Mesendoderm (in vitro differentiated cells): ENCODE results near the gene POLG2.

Experiments
- DNase-seq: peaks from one replicate; pipeline ENCODE4 v3.0.0; 2013
- H2AK5ac ChIP-seq: 2 replicates; pipeline ENCODE4 v1.6.1; 2013; ENCODE audit warnings: low read length, inconsistent platforms
- H2BK120ac ChIP-seq: 2 replicates; pipeline ENCODE4 v1.6.1; 2013; ENCODE audit warnings: low read depth, mild to moderate bottlenecking, low read length, moderate library complexity, mixed read lengths
- H2BK15ac ChIP-seq: replicated peaks from 2 replicates; pipeline ENCODE4 v1.6.1; 2013; ENCODE audit warnings: low read depth, mild to moderate bottlenecking, moderate library complexity
- H2BK5ac ChIP-seq: 2 replicates; pipeline ENCODE4 v1.6.1; 2013; ENCODE audit warnings: low read length, inconsistent platforms
- H3K18ac ChIP-seq: 2 replicates; pipeline ENCODE4 v1.6.1; 2013; ENCODE audit warnings: mild to moderate bottlenecking, low read length, mixed read lengths
- H3K23ac ChIP-seq: one replicate; pipeline ENCODE4 v1.6.1; 2013; ENCODE audit warnings: low read length
- H3K27ac ChIP-seq: 2 replicates; pipeline ENCODE4 v1.5.1; 2013; ENCODE audit warnings: low read depth, mild to moderate bottlenecking, inconsistent platforms, low read length, moderate library complexity
- H3K27me3 ChIP-seq: 2 replicates; pipeline ENCODE4 v1.6.1; 2013; ENCODE audit warnings: low read length, control low read depth, mild to moderate bottlenecking, inconsistent platforms; ENCODE audit not compliant: insufficient read depth, poor library complexity
- H3K36me3 ChIP-seq: 2 replicates; pipeline ENCODE4 v1.6.1; 2013; ENCODE audit warnings: low read length, inconsistent platforms; ENCODE audit not compliant: control insufficient read depth, insufficient read depth
- H3K4ac ChIP-seq: one replicate; pipeline ENCODE4 v1.6.1; 2013; ENCODE audit warnings: low read depth, mild to moderate bottlenecking, low read length, moderate library complexity
- H3K4me1 ChIP-seq: 2 replicates; pipeline ENCODE4 v1.6.1; 2013; ENCODE audit warnings: low read depth, low read length, inconsistent platforms; ENCODE audit not compliant: control insufficient read depth
- H3K4me2 ChIP-seq: 2 replicates; pipeline ENCODE4 v1.6.1; 2013; ENCODE audit warnings: low read length
- H3K4me3 ChIP-seq: 2 replicates; pipeline ENCODE4 v1.5.1; 2013; ENCODE audit warnings: mild to moderate bottlenecking, low read length
- H3K56ac ChIP-seq: one replicate; pipeline ENCODE4 v1.6.1; 2013; ENCODE audit warnings: low read length
- H3K79me1 ChIP-seq: 2 replicates; pipeline ENCODE4 v1.6.1; 2013; ENCODE audit warnings: low read length, inconsistent platforms
- H3K79me2 ChIP-seq: 2 replicates; pipeline ENCODE4 v1.6.1; 2013; ENCODE audit warnings: mild to moderate bottlenecking, low read length; ENCODE audit not compliant: control insufficient read depth, insufficient read depth
- H3K9ac ChIP-seq: 2 replicates; pipeline ENCODE4 v1.6.1; 2013; ENCODE audit warnings: low read length, inconsistent platforms
- H4K5ac ChIP-seq: one replicate; pipeline ENCODE4 v1.6.1; 2013; ENCODE audit warnings: low read length
- H4K8ac ChIP-seq: one replicate; pipeline ENCODE4 v1.6.1; 2013; ENCODE audit warnings: low read depth, mild to moderate bottlenecking, control low read depth, low read length, moderate library complexity
- WGBS: extraction: QIAGEN DNeasy Blood & Tissue Kit; methylation state at CpG from one replicate; pipeline ENCODE4 v1.1.7; 2013; ENCODE audit warnings: low lambda C conversion rate, missing lambda C conversion rate; ENCODE audit not compliant: insufficient coverage; ENCODE audit errors: extremely low coverage; 5-methylcytosine and 5-hydroxymethylcytosine counted together

The POLG2 gene

DNA sequence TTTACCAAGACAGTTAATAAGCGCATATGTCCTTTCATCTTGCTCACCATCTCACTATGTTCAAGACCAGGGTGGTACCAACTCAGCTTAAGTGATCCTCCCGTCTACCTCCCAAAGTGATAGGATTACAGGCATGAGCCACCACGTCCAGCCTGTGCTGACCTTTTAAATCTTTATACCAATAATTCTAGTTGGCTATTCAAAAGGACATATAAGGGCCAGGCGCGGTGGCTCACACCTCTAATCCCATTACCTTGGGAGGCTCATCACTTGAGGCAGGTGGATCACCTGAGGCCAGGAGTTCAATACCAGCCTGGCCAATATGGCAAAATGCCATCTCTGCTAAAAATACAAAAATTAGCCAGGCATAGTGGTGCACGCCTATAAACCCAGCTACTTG lies 12.3 kb upstream of the POLG2 start:
- Histone ChIP-seq H2BK15ac (no peak overlapping the region), H3K79me1 (peaks cover 6% of the 10 kb centered on the region), H2BK120ac (no peak overlapping the region), H3K36me3 (no peaks in the 10 kb centered on the region), H3K27me3 (no peaks in the 10 kb centered on the region), H3K4me2 (no peak overlapping the region), H3K18ac (no peak overlapping the region), H3K79me2 (peaks cover 47% of the 10 kb centered on the region), H2BK5ac (no peak overlapping the region), H3K4me1 (no peaks in the 10 kb centered on the region), H2AK5ac (no peak overlapping the region), H4K5ac (no peak overlapping the region), H3K23ac (no peak overlapping the region), H4K8ac (no peak overlapping the region), H3K27ac (no peak overlapping the region), H3K4me3 (no peak overlapping the region), H3K9ac (no peak overlapping the region), H3K56ac (no peak overlapping the region), H3K4ac (no peak overlapping the region)
- no peak for DNase-seq
- no CpG with 5 or more reads among the region's 6 CpGs for WGBS

DNA sequence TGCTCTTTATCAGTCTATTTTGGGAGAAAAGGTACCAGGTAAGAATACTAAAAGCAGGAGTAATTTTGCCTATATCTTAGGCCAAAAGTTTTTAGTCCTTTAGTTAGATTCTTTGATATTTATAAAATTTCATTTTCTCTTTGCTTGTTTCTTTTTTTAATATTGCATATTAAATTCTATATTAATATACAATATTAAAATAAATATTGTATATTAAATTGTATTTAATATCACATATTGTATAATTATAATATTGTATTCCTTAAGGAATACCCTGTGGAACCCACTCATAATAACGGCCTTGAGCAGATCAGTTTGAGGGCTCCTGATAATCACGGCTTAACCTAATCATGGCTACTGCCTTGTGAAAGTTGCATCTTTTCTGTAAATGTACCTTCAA lies 11.8 kb upstream of the POLG2 start:
- Histone ChIP-seq H4K8ac (no peak overlapping the region), H3K23ac (no peak overlapping the region), H2BK15ac (no peak overlapping the region), H2AK5ac (no peak overlapping the region), H3K79me1 (peaks cover 6% of the 10 kb centered on the region), H3K79me2 (peaks cover 52% of the 10 kb centered on the region), H3K27ac (no peak overlapping the region), H3K4me1 (no peaks in the 10 kb centered on the region), H3K4me2 (no peak overlapping the region), H2BK120ac (no peak overlapping the region), H3K36me3 (peaks cover 4% of the 10 kb centered on the region), H4K5ac (no peak overlapping the region), H3K4ac (no peak overlapping the region), H2BK5ac (no peak overlapping the region), H3K27me3 (no peaks in the 10 kb centered on the region), H3K18ac (no peak overlapping the region), H3K4me3 (no peak overlapping the region), H3K56ac (no peak overlapping the region), H3K9ac (no peak overlapping the region)
- no peak for DNase-seq
- no CpG with 5 or more reads among the region's 2 CpGs for WGBS

- Histone ChIP-seq H3K18ac (peak overlapping the region; percentile 31), H4K8ac (no peak overlapping the region), H3K9ac (peak overlapping the region; percentile 100), H4K5ac (no peak overlapping the region), H3K27ac (peak overlapping the region; percentile 87), H3K4ac (no peak overlapping the region), H3K27me3 (no peaks in the 10 kb centered on the region), H3K4me1 (no peaks in the 10 kb centered on the region), H2AK5ac (no peak overlapping the region), H2BK15ac (no peak overlapping the region), H3K23ac (no peak overlapping the region), H3K56ac (peak overlapping the region; percentile 98), H3K79me1 (peaks cover 10% of the 10 kb centered on the region), H3K36me3 (peaks cover 10% of the 10 kb centered on the region), H3K4me2 (peak overlapping the region; percentile 77), H3K4me3 (peak overlapping the region; percentile 99), H2BK5ac (peak overlapping the region; percentile 64), H2BK120ac (no peak overlapping the region), H3K79me2 (peaks cover 62% of the 10 kb centered on the region)
- WGBS, result no CpG with 5 or more reads among the region's 13 CpGs
- DNase-seq, result peak; percentile 79
These were observed 10.5 kb upstream of the POLG2 start for GRCh38 chr17:64507413-64507782.

- H2BK5ac ChIP-seq, result peak within 1 kb of the TSS; percentile 64
- H3K27ac ChIP-seq, result peak within 1 kb of the TSS; percentile 92
- no peaks in the 10 kb centered on the region for H3K27me3 ChIP-seq
- H3K56ac ChIP-seq, result peak within 1 kb of the TSS; percentile 100
- peak within 1 kb of the TSS; percentile 98 for H3K4ac ChIP-seq
- no peak within 1 kb of the TSS for H4K8ac ChIP-seq
- peak within 1 kb of the TSS; percentile 100 for H3K4me3 ChIP-seq
- H3K4me2 ChIP-seq, result peak within 1 kb of the TSS; percentile 77
- peak; percentile 99 for DNase-seq
- H3K79me2 ChIP-seq, result peaks cover 67% of the 10 kb centered on the region
- no peak within 1 kb of the TSS for H2BK15ac ChIP-seq
- peak within 1 kb of the TSS; percentile 86 for H3K18ac ChIP-seq
- peak within 1 kb of the TSS; percentile 75 for H2AK5ac ChIP-seq
- peak within 1 kb of the TSS; percentile 98 for H3K23ac ChIP-seq
- peak within 1 kb of the TSS; percentile 100 for H3K9ac ChIP-seq
- peak within 1 kb of the TSS; percentile 46 for H2BK120ac ChIP-seq
- WGBS, result no CpG with 5 or more reads among the region's 77 CpGs
- H3K4me1 ChIP-seq, result no peaks in the 10 kb centered on the region
- peaks cover 13% of the 10 kb centered on the region for H3K79me1 ChIP-seq
- peaks cover 14% of the 10 kb centered on the region for H3K36me3 ChIP-seq
- no peak within 1 kb of the TSS for H4K5ac ChIP-seq
These were observed 9.9 kb upstream of the POLG2 start, which contains the start of gene CEP95 for GRCh38 chr17:64506576-64507412. Gene CEP95, plus strand, starts transcription at chr17:64506977. Its CDS starts 121 bp downstream, at chr17:64507098.

- DNase-seq, result no peak
- Histone ChIP-seq H2BK120ac (peak within 1 kb of the TSS; percentile 46), H3K27ac (peak within 1 kb of the TSS; percentile 92), H2AK5ac (peak within 1 kb of the TSS; percentile 99), H3K4me1 (no peaks in the 10 kb centered on the region), H3K4ac (peak within 1 kb of the TSS; percentile 98), H3K18ac (peak within 1 kb of the TSS; percentile 86), H4K8ac (peak within 1 kb of the TSS; percentile 92), H2BK15ac (no peak within 1 kb of the TSS), H3K56ac (peak within 1 kb of the TSS; percentile 100), H4K5ac (peak within 1 kb of the TSS; percentile 13), H3K9ac (peak within 1 kb of the TSS; percentile 100), H3K27me3 (no peaks in the 10 kb centered on the region), H3K23ac (peak within 1 kb of the TSS; percentile 98), H3K36me3 (peaks cover 19% of the 10 kb centered on the region), H2BK5ac (peak within 1 kb of the TSS; percentile 94), H3K4me2 (peak within 1 kb of the TSS; percentile 93), H3K4me3 (peak within 1 kb of the TSS; percentile 100), H3K79me1 (peaks cover 17% of the 10 kb centered on the region), H3K79me2 (peaks cover 71% of the 10 kb centered on the region)
- WGBS, result no CpG with 5 or more reads among the region's 31 CpGs
These were observed 9.3 kb upstream of the POLG2 start, which contains the start of gene DDX5 for GRCh38 chr17:64506201-64506575. Gene DDX5, minus strand, starts transcription at chr17:64506289. Its CDS starts 170 bp downstream, at chr17:64506119.
